VCaP (cell line): ENCODE data around the gene BAHCC1.

Experiments used
- H3K27ac ChIP-seq: fragments of 450-650 bp; 2 replicates; pipeline ENCODE4 v1.5.1; 2017
- TF ChIP-seq, protein P1 (sequence below): fragments of 450-650 bp; conservative IDR thresholded peaks from 2 replicates; pipeline ENCODE4 v1.5.1; 2017; ENCODE audit warnings: mild to moderate bottlenecking, moderate library complexity

BAHCC1 gene

DNA sequence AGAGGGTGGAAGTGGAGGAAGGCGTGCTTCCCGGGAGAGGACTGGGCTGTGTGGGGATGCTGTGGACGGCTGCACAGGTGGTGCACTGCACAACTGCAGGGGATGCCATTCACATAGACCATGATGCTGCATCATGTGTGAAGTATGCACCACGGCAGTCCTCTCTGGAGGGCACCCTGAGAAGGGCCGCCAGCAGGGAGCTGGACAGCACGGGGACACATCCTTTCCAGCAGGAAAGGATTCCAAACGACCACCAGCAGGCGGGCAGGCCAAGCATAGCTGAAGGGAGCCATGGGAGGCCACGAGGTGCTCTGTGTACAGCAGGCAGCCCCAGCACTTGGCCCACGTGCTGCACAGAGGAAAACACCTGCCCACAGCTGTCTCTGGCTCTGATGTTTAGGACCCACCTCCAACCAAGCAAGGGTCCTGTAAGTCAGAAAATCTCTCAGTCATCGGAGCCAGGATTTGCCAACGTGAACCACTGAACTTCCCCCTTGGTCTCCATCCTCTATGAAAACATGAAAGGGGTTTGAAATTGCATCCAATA is 107.3 kb downstream of the BAHCC1 start:
- no peak overlapping the region for H3K27ac ChIP-seq
- TF ChIP-seq, protein P1, sequence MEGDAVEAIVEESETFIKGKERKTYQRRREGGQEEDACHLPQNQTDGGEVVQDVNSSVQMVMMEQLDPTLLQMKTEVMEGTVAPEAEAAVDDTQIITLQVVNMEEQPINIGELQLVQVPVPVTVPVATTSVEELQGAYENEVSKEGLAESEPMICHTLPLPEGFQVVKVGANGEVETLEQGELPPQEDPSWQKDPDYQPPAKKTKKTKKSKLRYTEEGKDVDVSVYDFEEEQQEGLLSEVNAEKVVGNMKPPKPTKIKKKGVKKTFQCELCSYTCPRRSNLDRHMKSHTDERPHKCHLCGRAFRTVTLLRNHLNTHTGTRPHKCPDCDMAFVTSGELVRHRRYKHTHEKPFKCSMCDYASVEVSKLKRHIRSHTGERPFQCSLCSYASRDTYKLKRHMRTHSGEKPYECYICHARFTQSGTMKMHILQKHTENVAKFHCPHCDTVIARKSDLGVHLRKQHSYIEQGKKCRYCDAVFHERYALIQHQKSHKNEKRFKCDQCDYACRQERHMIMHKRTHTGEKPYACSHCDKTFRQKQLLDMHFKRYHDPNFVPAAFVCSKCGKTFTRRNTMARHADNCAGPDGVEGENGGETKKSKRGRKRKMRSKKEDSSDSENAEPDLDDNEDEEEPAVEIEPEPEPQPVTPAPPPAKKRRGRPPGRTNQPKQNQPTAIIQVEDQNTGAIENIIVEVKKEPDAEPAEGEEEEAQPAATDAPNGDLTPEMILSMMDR: no peak

DNA sequence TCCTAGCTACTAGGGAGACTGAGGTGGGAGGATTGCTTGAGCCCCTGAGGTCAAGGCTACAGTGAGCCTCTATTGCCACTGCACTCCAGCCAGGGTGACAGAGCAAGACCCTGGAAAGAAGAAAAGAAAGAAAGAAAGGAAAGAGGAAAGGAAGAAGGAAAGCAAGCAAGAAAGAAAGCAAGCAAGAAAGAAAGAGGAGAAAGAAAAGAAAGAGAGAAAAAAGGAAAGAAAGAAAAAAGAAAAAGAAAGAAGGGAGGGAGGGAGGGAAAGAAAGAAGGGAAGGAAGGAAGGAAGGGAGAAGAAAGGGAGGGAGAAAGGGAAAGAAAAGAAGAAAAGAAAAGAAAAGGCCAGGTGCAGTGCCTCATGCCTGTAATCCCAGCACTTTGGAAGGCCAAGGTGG is 108.4 kb downstream of the BAHCC1 start:
- TF ChIP-seq, protein P1: no peak
- H3K27ac ChIP-seq: no peak overlapping the region

DNA sequence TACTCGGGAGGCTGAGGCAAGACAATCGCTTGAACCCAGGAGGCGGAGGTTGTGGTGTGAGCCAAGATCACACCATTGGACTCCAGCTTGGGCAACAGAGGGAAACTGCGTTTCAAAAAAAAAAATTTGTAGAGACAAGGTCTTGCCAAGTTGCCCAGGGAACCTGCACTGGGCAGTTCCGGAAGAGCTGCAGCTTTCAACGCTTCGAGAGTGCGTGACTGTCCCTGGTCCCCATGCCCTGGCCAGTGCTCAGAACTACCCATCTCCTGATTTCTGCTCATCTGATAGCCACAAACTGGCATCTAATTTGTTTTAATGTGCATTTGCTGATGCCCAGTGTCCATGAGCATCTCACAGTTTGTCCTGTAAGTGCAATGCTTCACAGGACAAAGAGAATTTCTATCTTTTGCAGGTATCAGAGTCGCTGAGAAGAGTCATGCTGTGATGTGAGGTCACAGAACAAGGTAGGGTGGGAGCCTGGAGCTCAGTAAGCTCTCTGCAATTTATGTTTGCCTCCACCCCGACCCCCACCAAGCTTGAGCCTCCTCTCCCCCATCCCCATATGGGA is 113.5 kb downstream of the BAHCC1 start:
- peak overlapping the region; percentile 100 for H3K27ac ChIP-seq
- TF ChIP-seq, protein P1: no peak

DNA sequence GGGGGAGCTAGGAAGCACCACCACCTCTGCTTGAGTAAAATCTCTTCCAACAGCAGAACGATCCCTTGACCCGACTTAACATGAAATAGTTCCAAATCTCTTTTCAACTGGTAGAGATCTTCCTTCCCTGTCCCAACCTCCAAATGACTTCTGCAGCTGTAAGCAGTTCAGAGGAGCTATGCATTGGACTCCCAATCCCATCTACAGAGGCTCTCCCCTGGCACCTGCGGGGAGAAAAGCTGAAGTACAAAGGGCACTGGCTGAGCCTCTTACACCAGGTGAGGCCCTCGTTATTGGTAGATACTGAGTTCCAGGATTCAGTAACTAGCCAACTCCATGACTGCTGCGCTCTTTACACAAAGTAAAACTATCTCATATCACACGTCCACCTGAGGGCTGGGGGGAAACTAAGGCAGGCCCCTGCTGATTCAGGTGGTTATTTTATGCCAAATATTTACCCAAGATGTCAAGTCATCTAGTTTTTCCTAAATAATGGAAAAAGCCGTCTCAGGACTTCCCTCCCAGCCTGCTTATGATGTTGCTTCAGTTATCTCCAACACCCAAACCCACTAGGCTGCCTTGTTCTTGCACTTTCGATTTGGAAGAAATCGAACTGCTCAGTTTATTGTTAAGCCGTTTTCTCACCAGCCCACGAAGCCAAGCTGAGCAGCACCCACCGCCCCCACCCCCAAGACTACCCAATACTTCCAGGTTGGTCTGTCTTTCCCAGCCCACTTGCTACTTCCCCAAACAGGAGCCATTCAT is 114.1 kb downstream of the BAHCC1 start:
- peak overlapping the region; percentile 100 for H3K27ac ChIP-seq

DNA sequence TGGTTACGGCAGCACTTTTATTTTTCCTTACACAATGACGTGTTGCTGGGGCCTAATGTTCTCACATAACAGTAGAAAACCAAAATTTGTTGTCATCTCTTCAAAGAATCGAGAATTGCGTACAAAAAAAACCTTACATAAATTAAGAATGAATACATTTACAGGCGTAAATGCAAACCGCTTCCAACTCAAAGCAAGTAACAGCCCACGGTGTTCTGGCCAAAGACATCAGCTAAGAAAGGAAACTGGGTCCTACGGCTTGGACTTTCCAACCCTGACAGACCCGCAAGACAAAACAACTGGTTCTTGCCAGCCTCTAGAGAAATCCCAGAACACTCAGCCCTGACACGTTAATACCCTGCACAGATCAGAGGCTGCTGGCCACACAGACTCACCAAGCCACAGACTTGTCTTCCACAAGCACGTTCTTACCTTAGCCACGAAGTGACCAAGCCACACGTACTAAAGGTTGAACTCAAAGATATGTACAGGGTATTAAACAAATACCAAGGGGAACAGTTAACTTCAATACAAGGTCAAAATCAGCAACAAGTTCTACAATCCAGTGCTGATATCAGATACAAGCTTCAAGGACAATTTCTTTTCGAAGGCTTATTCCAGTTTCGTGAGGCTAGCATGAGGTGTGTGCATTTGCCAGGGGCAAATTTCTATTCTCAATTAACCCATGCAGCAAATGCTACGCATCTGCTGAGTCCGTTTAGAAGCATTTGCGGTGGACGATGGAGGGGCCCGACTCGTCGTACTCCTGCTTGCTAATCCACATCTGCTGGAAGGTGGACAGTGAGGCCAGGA is 114.9 kb downstream of the BAHCC1 start:
- H3K27ac ChIP-seq: peak overlapping the region; percentile 100
- TF ChIP-seq, protein P1: no peak

More for the DNA sequence above, 114.1 kb downstream of the BAHCC1 start:
- TF ChIP-seq, protein P1: no peak

DNA sequence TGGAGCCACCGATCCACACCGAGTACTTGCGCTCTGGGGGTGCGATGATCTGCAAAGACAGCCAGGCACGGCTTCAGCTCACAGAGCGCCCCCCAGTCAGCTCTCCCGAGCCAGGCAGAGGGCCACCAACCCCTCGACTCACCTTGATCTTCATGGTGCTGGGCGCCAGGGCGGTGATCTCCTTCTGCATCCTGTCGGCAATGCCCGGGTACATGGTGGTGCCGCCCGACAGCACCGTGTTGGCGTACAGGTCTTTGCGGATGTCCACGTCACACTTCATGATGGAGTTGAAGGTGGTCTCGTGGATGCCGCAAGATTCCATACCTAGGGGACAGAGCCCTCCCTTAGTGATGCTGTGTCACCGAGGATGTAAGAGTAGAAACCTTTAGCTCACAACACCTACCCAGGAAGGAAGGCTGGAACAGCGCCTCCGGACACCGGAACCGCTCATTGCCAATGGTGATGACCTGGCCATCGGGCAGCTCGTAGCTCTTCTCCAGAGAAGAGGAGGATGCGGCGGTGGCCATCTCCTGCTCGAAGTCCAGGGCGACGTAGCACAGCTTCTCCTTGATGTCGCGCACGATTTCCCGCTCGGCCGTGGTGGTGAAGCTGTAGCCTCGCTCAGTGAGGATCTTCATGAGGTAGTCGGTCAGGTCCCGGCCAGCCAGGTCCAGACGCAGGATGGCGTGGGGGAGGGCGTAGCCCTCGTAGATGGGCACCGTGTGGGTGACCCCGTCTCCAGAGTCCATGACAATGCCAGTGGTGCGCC is 115.7 kb downstream of the BAHCC1 start:
- H3K27ac ChIP-seq: peak overlapping the region; percentile 100
- TF ChIP-seq, protein P1: no peak
